PC-9 (cell line): ENCODE measurements around the gene MASP1. TPM values are rescaled to one million over a fixed set of nuclear protein-coding genes. Genes with fewer than 3 reads are reported as not detected.

Source experiments
- BruUV-seq: library from RNA; stranded (reverse); fragments of 400-500 nt; replicated peaks from 2 replicates; lab custom pipeline; 2021; lab: Mats Ljungman, UMichigan
- CTCF ChIA-PET: fragments of 300-600 bp; sonication (Branson Sonifier 250); formaldehyde crosslinking; loops from one replicate; lab custom pipeline; 2022; ENCODE audit warnings: antibody characterized with exemption; lab: Charles Lee
- POLR2A ChIA-PET: fragments of 300-600 bp; sonication (Branson Sonifier 250); formaldehyde crosslinking; loops from one replicate; lab custom pipeline; 2022; ENCODE audit warnings: antibody characterized with exemption; ENCODE audit not compliant: unreplicated experiment; lab: Charles Lee
- DNase-seq, 2 experiments: peaks; one replicate each; pipeline versions ENCODE4 v3.0.0 to v3.0.0-alpha.2; 2015 to 2022; ENCODE audit warnings: mixed read lengths in 1 of 2
- H2AFZ ChIP-seq: fragments of 200-600 bp; sonication (generic); 2 replicates; pipeline ENCODE4 v1.8.1; 2017; ENCODE audit warnings: antibody characterized with exemption
- H3F3A ChIP-seq: fragments of 200-600 bp; sonication (generic); 2 replicates; pipeline ENCODE4 v1.8.1; 2017; ENCODE audit warnings: antibody characterized with exemption, mild to moderate bottlenecking, low read depth; ENCODE audit not compliant: insufficient read depth
- H3K27ac ChIP-seq: fragments of 200-600 bp; sonication (generic); 2 replicates; pipeline ENCODE4 v1.6.1; 2016; ENCODE audit warnings: mixed run types
- H3K27me3 ChIP-seq: fragments of 200-600 bp; sonication (generic); 2 replicates; pipeline ENCODE4 v1.6.1; 2016; ENCODE audit warnings: low read depth, mixed run types; ENCODE audit not compliant: insufficient read depth
- H3K36me3 ChIP-seq: fragments of 200-600 bp; sonication (generic); 2 replicates; pipeline ENCODE4 v1.6.1; 2016; ENCODE audit warnings: low read depth, mixed run types
- H3K4me1 ChIP-seq: fragments of 200-600 bp; sonication (generic); replicated peaks from 2 replicates; pipeline ENCODE4 v1.6.1; 2016; ENCODE audit warnings: mixed run types; ENCODE audit not compliant: insufficient read depth
- H3K4me2 ChIP-seq: fragments of 200-600 bp; sonication (generic); 2 replicates; pipeline ENCODE4 v1.6.1; 2017; ENCODE audit warnings: mixed run types
- H3K4me3 ChIP-seq: fragments of 200-600 bp; sonication (generic); 2 replicates; pipeline ENCODE4 v1.6.1; 2016; ENCODE audit warnings: mixed run types
- H3K79me2 ChIP-seq: fragments of 200-600 bp; sonication (generic); 2 replicates; pipeline ENCODE4 v1.6.1; 2017; ENCODE audit warnings: low read depth, mixed run types
- H3K9me2 ChIP-seq: fragments of 200-600 bp; sonication (generic); 2 replicates; pipeline ENCODE4 v1.8.1; 2017; ENCODE audit warnings: mild to moderate bottlenecking; ENCODE audit not compliant: insufficient read depth
- H3K9me3 ChIP-seq: fragments of 200-600 bp; sonication (generic); 2 replicates; pipeline ENCODE4 v1.8.1; 2016; ENCODE audit warnings: low read depth; ENCODE audit not compliant: insufficient read depth
- H4K20me1 ChIP-seq: fragments of 200-600 bp; sonication (generic); 2 replicates; pipeline ENCODE4 v1.8.1; 2017; ENCODE audit not compliant: insufficient read depth
- CTCF ChIP-seq: fragments of 200-600 bp; sonication (generic); conservative IDR thresholded peaks from 2 replicates; pipeline ENCODE4 v1.6.1; 2017; ENCODE audit warnings: mixed run types, antibody characterized with exemption, mild to moderate bottlenecking, moderate library complexity
- EZH2 ChIP-seq: fragments of 200-600 bp; sonication (generic); IDR thresholded peaks from 2 replicates; pipeline ENCODE4 v1.8.0; 2017; ENCODE audit warnings: antibody characterized with exemption, low read depth
- intact Hi-C: fragments of 100-400 bp; cut with micrococcal nuclease; formaldehyde crosslinking; loops from one replicate; pipeline ENCODE4 v1.10.0; 2022; ENCODE audit not compliant: unreplicated experiment
- total RNA-seq: library from RNA; stranded (reverse); gene quantifications from 2 replicates; pipeline ENCODE4 v1.2.3, GENCODE V29; 2021

MASP1 gene
- total RNA-seq, 1 experiment from 2014 or later = not detected

- no peaks in the 10 kb centered on the region for H3K9me3 ChIP-seq
- no TSS peak for BruUV-seq
- no peak overlapping the region for H3K27ac ChIP-seq
- H3F3A ChIP-seq = no peaks in the 10 kb centered on the region
- no peak overlapping the region for H2AFZ ChIP-seq
- no peak overlapping the region for H3K4me2 ChIP-seq
- DNase-seq = no peak
- ChIA-PET POLR2A (interaction anchor here (0.6 kb wide), 1 partner anchor 307 kb away, joined by 5 read pairs; no protein-coding TSS in a partner anchor), CTCF (no interaction called here)
- no peaks in the 10 kb centered on the region for H3K9me2 ChIP-seq
- no peak overlapping the region for H3K4me3 ChIP-seq
- H4K20me1 ChIP-seq = no peaks in the 10 kb centered on the region
- peaks cover 7% of the 10 kb centered on the region; the same call in 1 of the 2 replicates for H3K27me3 ChIP-seq
- no peaks in the 10 kb centered on the region for H3K79me2 ChIP-seq
- intact Hi-C loops = no loop called here
- TF ChIP-seq EZH2 (no peak), CTCF (no peak)
- peaks cover 7% of the 10 kb centered on the region; the same call in 1 of the 2 replicates for H3K4me1 ChIP-seq
- no peaks in the 10 kb centered on the region for H3K36me3 ChIP-seq
Observed at GRCh38 chr3:187287256-187287655, 4.3 kb downstream of the MASP1 start.

- ChIA-PET CTCF (interaction anchor here (0.5 kb wide), 1 partner anchor 422 kb away, joined by 3 read pairs; no protein-coding TSS in a partner anchor), POLR2A (interaction anchor here (0.5 to 0.6 kb wide), 2 partner anchors 308 to 429 kb away, joined by 3 to 5 read pairs; no protein-coding TSS in a partner anchor)
- no peak overlapping the region for H3K4me3 ChIP-seq
- TF ChIP-seq CTCF (no peak), EZH2 (no peak)
- H3K9me3 ChIP-seq = no peaks in the 10 kb centered on the region
- no peaks in the 10 kb centered on the region for H3K79me2 ChIP-seq
- DNase-seq = no peak
- H4K20me1 ChIP-seq = no peaks in the 10 kb centered on the region
- no peaks in the 10 kb centered on the region for H3K9me2 ChIP-seq
- intact Hi-C loops = no loop called here
- no peak overlapping the region for H3K27ac ChIP-seq
- H3K36me3 ChIP-seq = no peaks in the 10 kb centered on the region
- BruUV-seq = no TSS peak
- no peak overlapping the region for H3K4me2 ChIP-seq
- H3F3A ChIP-seq = no peaks in the 10 kb centered on the region
- H3K4me1 ChIP-seq = peaks cover 7% of the 10 kb centered on the region; the same call in 1 of the 2 replicates
- peak overlapping the region; percentile 20; the same call in 1 of the 2 replicates for H2AFZ ChIP-seq
- H3K27me3 ChIP-seq = peaks cover 7% of the 10 kb centered on the region; the same call in 1 of the 2 replicates
Observed at GRCh38 chr3:187286467-187287059, 5.0 kb downstream of the MASP1 start.

- H3K4me3 ChIP-seq = no peak overlapping the region
- BruUV-seq = no TSS peak
- H3K79me2 ChIP-seq = no peaks in the 10 kb centered on the region
- H3K4me1 ChIP-seq = peaks cover 1% of the 10 kb centered on the region; the same call in 1 of the 2 replicates
- no peak for TF ChIP-seq CTCF
- no peak for TF ChIP-seq EZH2
- no peaks in the 10 kb centered on the region for H4K20me1 ChIP-seq
- no peak overlapping the region for H3K4me2 ChIP-seq
- intact Hi-C loops = no loop called here
- H3K27me3 ChIP-seq = peaks cover 31% of the 10 kb centered on the region
- POLR2A ChIA-PET = no interaction called here
- CTCF ChIA-PET = interaction anchor here (0.6 kb wide), 1 partner anchor 116 kb away, joined by 5 read pairs; no protein-coding TSS in a partner anchor
- no peak for DNase-seq
- no peaks in the 10 kb centered on the region for H3K9me2 ChIP-seq
- no peak overlapping the region for H3K27ac ChIP-seq
- H2AFZ ChIP-seq = no peak overlapping the region
- H3F3A ChIP-seq = no peaks in the 10 kb centered on the region
- H3K9me3 ChIP-seq = no peaks in the 10 kb centered on the region
- no peaks in the 10 kb centered on the region for H3K36me3 ChIP-seq
Observed at GRCh38 chr3:187281191-187281714, 10.3 kb downstream of the MASP1 start.
